Urothelium cell line (cell line): ENCODE data around the gene TCIRG1.
A peak's percentile ranks its signal among the peaks of the same experiment; 100 is the strongest.

Experiments used
- DNase-seq: peaks from one replicate; pipeline ENCODE4 v3.0.0; 2011; ENCODE audit warnings: low spot score, mixed read lengths
- FAIRE-seq: peaks from 2 replicates; lab custom pipeline; 2011; peaks lifted over from hg19 to GRCh38; lab: Jason Lieb, UNC

TCIRG1 gene

GRCh38 chr11:68016904-68017817, 21.7 kb upstream of the TCIRG1 start:
- DNase-seq, result no peak
- no peak for FAIRE-seq

GRCh38 chr11:68017980-68018729, 20.7 kb upstream of the TCIRG1 start:
- DNase-seq (no peak), FAIRE-seq (no peak)

- FAIRE-seq, result no peak
- no peak for DNase-seq
Observed at GRCh38 chr11:68018730-68019190, 20.1 kb upstream of the TCIRG1 start.

GRCh38 chr11:68019486-68019885, 19.3 kb upstream of the TCIRG1 start:
- FAIRE-seq (no peak), DNase-seq (no peak)

GRCh38 chr11:68020575-68020974, 18.2 kb upstream of the TCIRG1 start:
- DNase-seq (no peak), FAIRE-seq (no peak)

GRCh38 chr11:68021167-68021787, 17.5 kb upstream of the TCIRG1 start:
- FAIRE-seq (no peak), DNase-seq (no peak)

GRCh38 chr11:68022531-68022930, 16.3 kb upstream of the TCIRG1 start:
- DNase-seq, result no peak
- FAIRE-seq, result no peak

GRCh38 chr11:68024508-68024907, 14.3 kb upstream of the TCIRG1 start:
- DNase-seq (no peak), FAIRE-seq (no peak)

- DNase-seq (no peak), FAIRE-seq (no peak)
Observed at GRCh38 chr11:68025047-68025446, 13.8 kb upstream of the TCIRG1 start.

GRCh38 chr11:68026391-68027105, 12.3 kb upstream of the TCIRG1 start:
- DNase-seq (no peak), FAIRE-seq (peak; percentile 32)

- peak; percentile 20 for FAIRE-seq
- no peak for DNase-seq
Observed at GRCh38 chr11:68027667-68028066, 11.2 kb upstream of the TCIRG1 start.

- FAIRE-seq (no peak), DNase-seq (no peak)
Observed at GRCh38 chr11:68028802-68029545, 9.9 kb upstream of the TCIRG1 start.

- FAIRE-seq (peak; percentile 30), DNase-seq (peak; percentile 98)
Observed at GRCh38 chr11:68030318-68031143, 8.3 kb upstream of the TCIRG1 start, which contains the start of gene NDUFS8. TSS of gene NDUFS8 (plus strand) at chr11:68030681. CDS start at chr11:68032152, 1,471 bp downstream.

- no peak for FAIRE-seq
- DNase-seq, result no peak
Observed at GRCh38 chr11:68031144-68031464, 7.7 kb upstream of the TCIRG1 start.

- FAIRE-seq (no peak), DNase-seq (no peak)
Observed at GRCh38 chr11:68032003-68032402, 6.8 kb upstream of the TCIRG1 start.

GRCh38 chr11:68032997-68033707, 5.7 kb upstream of the TCIRG1 start:
- DNase-seq, result no peak
- FAIRE-seq, result no peak

GRCh38 chr11:68033708-68034045, 5.1 kb upstream of the TCIRG1 start:
- FAIRE-seq (no peak), DNase-seq (no peak)

- no peak for DNase-seq
- no peak for FAIRE-seq
Observed at GRCh38 chr11:68035266-68035876, 3.5 kb upstream of the TCIRG1 start.
